ENCODE results near the gene GCDH.
A peak's percentile ranks its signal among the peaks of the same experiment; 100 is the strongest.
"Not testable (repeated sequence)": the region's sequence is repeated elsewhere in the genome, so short reads cannot be mapped to it uniquely, and the experiment has no call there.

Gene GCDH

GRCh38 chr19:12890787-12891552 is at the start of gene GCDH:
TSS of gene GCDH (plus strand) at chr19:12891160. CDS start at chr19:12891305, 145 bp downstream.
- DNase-seq = peak; percentile 99

DNA sequence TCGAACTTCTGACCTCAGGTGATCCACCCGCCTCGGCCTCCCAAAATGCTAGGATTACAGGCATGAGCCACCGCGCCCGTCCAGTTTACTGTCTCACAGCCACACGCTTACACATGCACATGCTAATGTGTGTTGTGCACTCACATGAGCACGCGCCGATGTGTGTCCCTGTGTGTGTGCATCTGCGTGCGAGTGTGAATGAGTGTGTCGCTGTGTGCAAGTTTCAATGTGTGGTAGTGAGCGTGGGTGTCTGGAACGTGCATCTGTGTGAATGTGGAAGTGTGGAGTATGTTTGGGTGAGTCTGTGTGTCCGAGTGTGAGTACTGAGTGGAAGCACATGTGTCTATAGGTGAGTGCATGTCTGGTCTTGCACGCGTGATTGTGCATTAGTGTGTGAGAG is 48.4 kb upstream of the GCDH start:
- no peak for DNase-seq

DNA sequence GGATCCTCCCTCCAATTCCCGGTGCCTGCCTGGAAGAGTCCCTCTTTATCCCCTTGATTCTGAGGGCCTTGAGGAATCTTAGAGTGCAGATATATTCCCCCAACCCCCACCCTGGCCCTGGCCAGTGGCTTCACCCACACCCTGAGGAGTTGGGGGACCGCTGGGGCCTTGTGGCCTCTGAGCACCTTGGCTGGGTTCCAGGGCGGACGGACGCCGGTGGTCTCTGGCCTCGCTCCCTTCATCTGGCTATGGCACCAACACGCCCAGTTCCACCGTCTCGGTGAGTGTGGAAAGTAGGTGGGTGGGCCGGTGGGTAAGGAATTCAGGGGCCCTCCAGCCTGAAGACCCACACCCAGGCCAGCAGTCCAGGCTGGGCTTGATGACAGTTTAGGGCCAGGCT is 47.6 kb upstream of the GCDH start:
- no peak for DNase-seq

DNA sequence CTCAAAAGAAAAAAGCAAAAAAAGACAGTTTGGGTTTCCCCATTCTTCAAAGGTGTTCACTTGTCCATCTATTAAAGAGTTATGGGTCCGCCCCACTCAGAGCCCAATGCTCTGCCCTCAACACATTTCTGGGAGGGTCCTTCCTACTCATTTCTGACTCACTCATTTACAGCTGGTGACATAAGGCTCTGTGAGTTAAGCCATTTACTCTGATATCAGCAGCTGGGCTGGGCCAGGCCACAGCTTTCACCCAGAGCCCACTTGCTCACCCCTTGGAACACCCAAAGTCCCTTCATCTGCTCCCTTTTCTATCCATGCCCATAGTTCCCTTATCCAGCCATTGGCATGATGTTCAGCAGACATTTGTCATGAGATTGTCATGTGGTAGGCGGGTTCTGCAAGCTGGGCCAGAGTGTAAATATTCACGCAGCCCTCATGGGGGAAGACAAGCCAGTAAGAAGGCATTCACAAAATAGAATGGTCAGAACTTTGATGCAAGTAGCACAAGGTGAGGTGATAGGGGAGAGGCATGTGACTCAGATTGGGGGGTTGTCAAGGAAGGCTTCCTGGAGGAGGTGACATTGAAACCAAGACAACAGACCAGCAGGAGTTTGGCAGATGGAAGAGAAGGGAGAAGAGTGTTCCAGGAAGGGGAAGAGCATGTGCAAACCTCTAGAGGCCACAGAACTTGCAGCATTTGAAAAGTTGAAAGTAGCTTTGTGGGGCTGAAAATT is 46.8 kb upstream of the GCDH start:
- no peak for DNase-seq

GRCh38 chr19:12846613-12847012 is 44.3 kb upstream of the GCDH start:
- DNase-seq = not testable (repeated sequence)

- peak; percentile 73 for DNase-seq
These were observed 43.5 kb upstream of the GCDH start for GRCh38 chr19:12847159-12848139.

GRCh38 chr19:12856653-12857052 is 34.3 kb upstream of the GCDH start:
- DNase-seq = no peak

DNA sequence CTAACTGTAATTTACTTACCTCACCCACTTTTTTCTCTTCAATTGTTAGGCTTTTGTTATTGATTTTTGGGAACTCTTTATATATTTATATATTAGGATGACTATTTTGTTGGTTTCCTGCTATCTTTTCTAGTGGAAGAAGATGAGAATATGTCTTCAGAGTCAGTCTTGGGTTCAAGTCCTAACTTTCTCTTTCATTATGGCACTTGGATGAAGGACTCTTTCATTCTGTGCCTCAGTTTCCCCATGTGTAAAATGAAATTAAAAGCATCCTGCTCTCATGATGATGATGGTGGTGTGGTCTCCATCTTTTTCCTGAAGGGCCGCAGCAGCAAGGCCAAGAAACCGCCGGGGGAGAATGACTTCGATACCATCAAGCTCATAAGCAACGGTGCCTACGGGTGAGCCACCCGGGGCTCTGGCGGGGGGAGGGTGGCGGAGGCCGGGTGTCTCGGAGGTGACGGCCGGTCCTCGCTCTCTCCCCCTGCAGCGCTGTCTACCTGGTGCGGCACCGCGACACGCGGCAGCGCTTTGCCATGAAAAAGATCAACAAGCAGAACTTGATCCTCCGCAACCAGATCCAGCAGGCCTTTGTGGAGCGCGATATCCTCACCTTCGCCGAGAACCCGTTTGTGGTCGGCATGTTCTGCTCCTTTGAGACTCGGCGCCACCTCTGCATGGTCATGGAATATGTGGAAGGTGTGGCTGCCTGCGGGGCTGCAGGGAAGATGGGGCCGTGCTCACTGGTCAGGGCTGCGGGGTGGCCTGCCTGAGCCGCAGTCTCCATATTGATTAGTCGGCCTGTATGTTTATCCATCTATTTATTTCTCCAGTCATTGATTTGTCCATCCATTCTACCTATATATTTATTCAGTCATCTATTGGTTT is 32.7 kb upstream of the GCDH start:
- DNase-seq = no peak

DNA sequence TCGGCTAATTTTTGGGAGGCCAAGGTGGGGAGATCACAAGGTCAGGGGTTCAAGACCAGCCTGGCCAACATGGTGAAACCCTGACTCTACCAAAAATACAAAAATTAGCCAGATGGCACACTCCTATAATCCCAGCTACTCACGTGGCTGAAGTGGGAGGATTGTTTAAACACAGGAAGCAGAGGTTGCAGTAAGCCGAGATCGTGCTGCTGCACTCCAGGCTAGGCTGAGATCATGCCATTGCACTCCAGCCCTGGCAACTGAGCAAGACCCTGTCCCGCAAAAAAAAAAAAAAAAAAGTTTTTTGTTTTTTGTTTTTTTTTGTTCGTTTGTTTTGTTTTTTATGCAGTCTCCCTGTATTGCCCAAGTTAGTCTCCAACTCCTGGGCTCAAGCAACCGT is 31.4 kb upstream of the GCDH start:
- DNase-seq = peak; percentile 22

DNA sequence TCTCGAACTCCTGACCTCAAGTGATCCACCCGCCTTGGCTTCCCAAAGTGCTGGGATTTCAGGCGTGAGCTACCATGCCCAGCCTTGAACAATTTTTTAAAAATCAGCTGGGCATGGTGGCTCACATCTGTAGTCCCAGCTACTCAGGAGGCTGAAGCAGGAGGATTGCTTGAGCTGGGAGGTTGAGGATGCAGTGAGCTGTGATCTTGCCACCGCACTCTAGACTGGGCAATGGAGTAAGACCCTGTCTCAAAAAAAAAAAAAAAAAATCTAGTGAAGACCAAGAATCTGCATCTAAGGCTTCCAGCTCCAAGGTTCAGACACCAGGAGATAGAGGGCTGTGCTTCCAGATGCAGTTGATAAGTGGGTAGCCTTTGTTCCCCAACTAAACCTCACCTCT is 26.8 kb upstream of the GCDH start:
- DNase-seq = no peak

GRCh38 chr19:12864721-12865715 is 25.9 kb upstream of the GCDH start:
- no peak for DNase-seq

DNA sequence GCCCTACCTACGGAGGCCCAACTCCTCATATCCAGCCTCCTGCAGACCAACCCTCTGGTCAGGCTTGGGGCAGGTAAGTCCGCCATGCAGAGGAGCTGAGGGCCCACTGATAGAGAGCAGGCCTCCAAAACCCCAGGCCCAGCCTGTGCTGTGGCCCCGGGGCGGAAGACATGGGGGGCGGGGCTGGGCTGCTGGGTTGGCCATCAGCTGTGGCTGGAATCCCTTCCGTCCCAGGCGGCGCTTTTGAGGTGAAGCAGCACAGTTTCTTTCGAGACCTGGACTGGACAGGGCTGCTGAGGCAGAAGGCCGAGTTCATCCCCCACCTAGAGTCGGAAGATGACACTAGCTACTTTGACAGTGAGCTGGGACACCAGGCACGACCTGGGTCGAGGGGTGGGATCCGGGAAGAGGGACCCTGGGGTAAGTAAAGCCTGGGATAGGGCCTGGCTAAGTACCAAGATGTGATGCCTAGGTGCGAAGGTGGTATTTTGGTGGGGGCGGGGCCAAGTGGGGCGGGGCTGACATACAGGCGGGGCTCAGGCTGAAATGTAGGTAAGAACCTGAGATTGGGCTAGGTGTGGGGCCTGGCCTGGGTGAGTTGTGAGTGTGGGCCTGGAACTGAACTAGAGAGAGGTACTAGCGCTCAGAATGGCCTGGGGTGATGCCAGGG is 25.1 kb upstream of the GCDH start:
- DNase-seq = no peak

DNA sequence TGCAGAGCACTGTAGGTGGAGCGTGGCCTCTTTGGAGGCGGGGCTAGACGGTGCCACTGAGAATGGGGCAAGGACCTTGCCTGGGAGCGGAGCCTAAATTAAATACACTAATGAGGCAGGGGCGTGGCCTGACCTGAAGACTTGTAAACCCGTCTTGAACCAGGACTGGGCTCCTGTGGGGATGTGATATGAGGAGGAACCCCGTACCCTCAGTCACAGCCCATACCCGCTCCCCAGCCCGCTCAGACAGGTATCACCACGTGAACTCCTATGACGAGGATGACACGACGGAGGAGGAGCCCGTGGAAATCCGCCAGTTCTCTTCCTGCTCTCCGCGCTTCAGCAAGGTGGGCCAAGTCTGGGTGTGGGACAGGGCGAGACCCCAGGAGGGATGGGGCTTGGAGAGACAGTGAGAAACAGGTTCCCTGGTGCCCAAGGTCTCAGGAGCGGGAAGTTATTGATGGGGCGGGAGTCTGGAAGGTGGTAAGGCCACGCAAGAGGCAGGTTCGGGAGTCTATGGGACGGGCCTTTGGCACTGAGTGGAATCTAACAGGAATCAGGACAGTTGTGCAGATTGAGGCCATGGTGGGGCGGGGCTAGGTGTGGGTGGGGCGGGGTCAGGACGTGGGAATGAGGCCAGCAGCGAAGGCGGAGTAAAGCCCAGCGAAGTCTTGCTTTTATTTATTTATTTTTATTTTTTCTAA is 24.4 kb upstream of the GCDH start:
- no peak for DNase-seq

DNA sequence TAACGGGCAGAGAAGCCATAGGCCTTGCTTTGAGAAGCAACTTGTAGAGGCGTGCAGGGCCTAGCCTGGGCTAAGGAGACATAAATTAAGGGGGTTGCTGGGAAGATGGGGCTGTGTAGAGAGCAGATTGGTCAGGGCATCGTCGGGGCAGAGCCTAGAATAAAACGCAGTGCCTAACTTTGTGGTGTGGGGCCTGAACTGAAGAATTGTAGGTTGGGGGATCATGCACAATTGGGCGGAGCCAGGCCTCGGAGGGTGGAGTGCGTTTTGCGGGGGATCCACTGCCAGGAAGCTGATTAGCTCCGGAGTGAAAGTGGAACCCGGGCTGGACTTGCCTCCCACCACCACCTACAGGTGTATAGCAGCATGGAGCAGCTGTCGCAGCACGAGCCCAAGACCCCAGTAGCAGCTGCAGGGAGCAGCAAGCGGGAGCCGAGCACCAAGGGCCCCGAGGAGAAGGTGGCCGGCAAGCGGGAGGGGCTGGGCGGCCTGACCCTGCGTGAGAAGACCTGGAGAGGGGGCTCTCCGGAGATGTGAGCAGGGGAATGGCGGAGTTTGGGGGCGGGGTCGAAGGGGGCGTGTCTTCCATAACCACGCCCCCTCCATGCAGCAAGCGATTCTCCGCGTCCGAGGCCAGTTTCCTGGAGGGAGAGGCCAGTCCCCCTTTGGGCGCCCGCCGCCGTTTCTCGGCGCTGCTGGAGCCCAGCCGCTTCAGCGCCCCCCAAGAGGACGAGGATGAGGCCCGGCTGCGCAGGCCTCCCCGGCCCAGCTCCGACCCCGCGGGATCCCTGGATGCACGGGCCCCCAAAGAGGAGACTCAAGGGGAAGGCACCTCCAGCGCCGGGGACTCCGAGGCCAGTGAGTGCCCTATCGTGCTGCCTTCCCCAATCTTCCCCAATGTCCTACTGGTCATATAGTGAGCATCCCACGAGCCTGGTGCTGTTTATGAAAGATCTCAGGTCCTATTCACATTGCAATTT is 23.6 kb upstream of the GCDH start:
- DNase-seq = no peak

GRCh38 chr19:12868540-12869112 is 22.3 kb upstream of the GCDH start:
- no peak for DNase-seq

GRCh38 chr19:12871681-12872080 is 19.3 kb upstream of the GCDH start:
- no peak for DNase-seq

GRCh38 chr19:12872255-12872654 is 18.7 kb upstream of the GCDH start:
- no peak for DNase-seq
